Fibroblast of lung (primary cell): ENCODE results near the gene PTHLH.

ENCODE experiments used
- EZH2 ChIP-seq: IDR thresholded peaks from 2 replicates; pipeline ENCODE4 v1.5.1; 2012; ENCODE audit warnings: low read length, control low read depth, mild to moderate bottlenecking; ENCODE audit errors: missing control alignments
- TF ChIP-seq, protein P1 (sequence below), 2 donors: IDR thresholded peaks in 1 of 2; conservative IDR thresholded peaks in 1 of 2; 1 replicate in 1 of 2; 2 replicates in 1 of 2; pipeline ENCODE4 v1.5.1; 2011 to 2012; ENCODE audit warnings: low read length in 2 of 2, control low read depth in 1 of 2, inconsistent platforms in 1 of 2, low read depth in 1 of 2, mild to moderate bottlenecking in 1 of 2

DNA sequence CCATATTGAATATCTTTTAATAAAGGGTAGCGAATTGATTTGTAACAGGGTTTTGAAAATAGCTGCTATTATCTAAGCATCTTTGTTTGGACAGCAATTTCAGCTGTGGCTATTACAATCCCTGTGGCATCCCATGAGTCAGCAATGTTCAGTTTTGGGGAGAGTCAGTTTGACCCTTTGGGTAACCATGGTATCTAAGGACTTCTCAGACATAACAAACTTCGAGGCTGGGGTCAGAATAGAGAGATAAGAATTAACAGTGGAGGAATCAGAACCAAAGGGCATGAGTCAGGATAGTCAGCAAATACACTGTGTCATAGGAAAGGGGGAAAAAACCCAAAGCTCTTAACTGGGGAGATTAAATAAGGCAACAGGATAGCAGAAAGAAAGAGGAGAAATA is 11.7 kb upstream of the PTHLH start:
- TF ChIP-seq, protein P1, sequence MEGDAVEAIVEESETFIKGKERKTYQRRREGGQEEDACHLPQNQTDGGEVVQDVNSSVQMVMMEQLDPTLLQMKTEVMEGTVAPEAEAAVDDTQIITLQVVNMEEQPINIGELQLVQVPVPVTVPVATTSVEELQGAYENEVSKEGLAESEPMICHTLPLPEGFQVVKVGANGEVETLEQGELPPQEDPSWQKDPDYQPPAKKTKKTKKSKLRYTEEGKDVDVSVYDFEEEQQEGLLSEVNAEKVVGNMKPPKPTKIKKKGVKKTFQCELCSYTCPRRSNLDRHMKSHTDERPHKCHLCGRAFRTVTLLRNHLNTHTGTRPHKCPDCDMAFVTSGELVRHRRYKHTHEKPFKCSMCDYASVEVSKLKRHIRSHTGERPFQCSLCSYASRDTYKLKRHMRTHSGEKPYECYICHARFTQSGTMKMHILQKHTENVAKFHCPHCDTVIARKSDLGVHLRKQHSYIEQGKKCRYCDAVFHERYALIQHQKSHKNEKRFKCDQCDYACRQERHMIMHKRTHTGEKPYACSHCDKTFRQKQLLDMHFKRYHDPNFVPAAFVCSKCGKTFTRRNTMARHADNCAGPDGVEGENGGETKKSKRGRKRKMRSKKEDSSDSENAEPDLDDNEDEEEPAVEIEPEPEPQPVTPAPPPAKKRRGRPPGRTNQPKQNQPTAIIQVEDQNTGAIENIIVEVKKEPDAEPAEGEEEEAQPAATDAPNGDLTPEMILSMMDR (conservative IDR thresholded peaks at IDR 0.05 in 1 of 2, IDR thresholded peaks at IDR 0.05 in 1 of 2; ENCODE audit: low read depth in 1 of 2, low read length in 2 of 2) = no peak
- no peak for TF ChIP-seq EZH2
